Measurements from ENCODE around the gene EFS. TPM values are rescaled to one million over a fixed set of nuclear protein-coding genes. Genes with fewer than 3 reads are reported as not detected.
"Not testable (repeated sequence)": the region's sequence is repeated elsewhere in the genome, so short reads cannot be mapped to it uniquely, and the experiment has no call there.

The EFS gene
- total and polyA plus RNA-seq, 2 experiments from 2014 or later: 16.7 to 36.6 TPM

GRCh38 chr14:23403139-23403438 lies 38.1 kb upstream of the EFS start:
- Histone ChIP-seq H3K4me1 (ENCODE audit: low read depth) (peaks cover 33% of the 10 kb centered on the region), H3K4me3 (peak overlapping the region; percentile 98), H3K27ac (peak overlapping the region; percentile 99), H3K27me3 (no peaks in the 10 kb centered on the region), H3K9me3 (ENCODE audit: low read depth) (no peaks in the 10 kb centered on the region), H3K36me3 (peaks cover 98% of the 10 kb centered on the region)
- no peak for DNase-seq (ENCODE audit: low read depth in 1 of 2, low spot score in 1 of 2)
- TF ChIP-seq CTCF (IDR thresholded peaks at IDR 0.05; ENCODE audit: low read depth, low read length): no peak

- peak in 1 of 2 donors; percentile 33 for DNase-seq (ENCODE audit: low read depth in 1 of 2, low spot score in 1 of 2)
Measured at GRCh38 chr14:23402296-23403138, 37.5 kb upstream of the EFS start.

GRCh38 chr14:23401291-23401690 lies 36.3 kb upstream of the EFS start:
- no peaks in the 10 kb centered on the region for H3K9me3 ChIP-seq (ENCODE audit: low read depth)
- no peak for TF ChIP-seq CTCF (IDR thresholded peaks at IDR 0.05; ENCODE audit: low read depth, low read length)
- H3K27ac ChIP-seq: peak overlapping the region; percentile 99
- peak in 1 of 2 donors; percentile 42 for DNase-seq (ENCODE audit: low read depth in 1 of 2, low spot score in 1 of 2)
- peaks cover 39% of the 10 kb centered on the region for H3K4me1 ChIP-seq (ENCODE audit: low read depth)
- H3K27me3 ChIP-seq: no peaks in the 10 kb centered on the region
- peaks cover 99% of the 10 kb centered on the region for H3K36me3 ChIP-seq
- peak overlapping the region; percentile 98 for H3K4me3 ChIP-seq

More at GRCh38 chr14:23402296-23403138, 37.5 kb upstream of the EFS start:
- H3K4me3 ChIP-seq: peak overlapping the region; percentile 98
- TF ChIP-seq CTCF (IDR thresholded peaks at IDR 0.05; ENCODE audit: low read depth, low read length): no peak
- peaks cover 35% of the 10 kb centered on the region for H3K4me1 ChIP-seq (ENCODE audit: low read depth)
- no peaks in the 10 kb centered on the region for H3K9me3 ChIP-seq (ENCODE audit: low read depth)
- H3K27me3 ChIP-seq: no peaks in the 10 kb centered on the region
- peak overlapping the region; percentile 99 for H3K27ac ChIP-seq
- H3K36me3 ChIP-seq: peaks cover 99% of the 10 kb centered on the region

DNA sequence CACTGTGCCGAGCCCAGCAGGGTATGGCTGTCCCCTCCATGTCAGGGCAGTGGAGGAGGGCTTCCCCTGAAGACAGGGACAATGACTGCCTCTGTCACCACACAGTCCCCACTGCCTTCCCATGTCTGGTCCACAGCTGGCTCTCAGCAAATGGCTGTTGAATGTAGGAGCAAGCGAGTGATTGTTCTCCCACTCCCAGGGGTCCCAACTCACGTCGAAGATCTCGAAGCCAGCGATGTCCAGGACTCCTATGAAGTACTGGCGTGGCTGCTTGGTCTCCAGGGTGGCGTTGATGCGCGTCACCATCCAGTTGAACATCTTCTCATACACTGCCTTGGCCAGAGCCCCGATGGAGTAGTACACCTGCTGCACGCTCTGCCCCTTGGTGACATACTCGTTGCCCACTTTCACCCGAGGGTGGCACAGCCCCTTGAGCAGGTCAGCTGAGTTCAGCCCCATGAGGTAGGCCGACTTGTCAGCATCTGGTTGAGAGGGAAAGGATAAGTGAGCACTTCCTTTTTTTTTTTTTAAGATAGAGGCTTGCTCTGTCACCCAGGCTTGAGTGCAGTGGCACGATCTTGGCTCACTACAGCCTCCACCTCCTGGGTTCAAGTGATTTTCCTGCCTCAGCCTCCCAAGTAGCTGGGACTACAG lies 35.7 kb upstream of the EFS start:
- H3K27me3 ChIP-seq; H3K9me3 ChIP-seq (ENCODE audit: low read depth): not testable (repeated sequence)
- Histone ChIP-seq H3K27ac (peak overlapping the region; percentile 99), H3K4me3 (peak overlapping the region; percentile 98), H3K36me3 (peaks cover 99% of the 10 kb centered on the region), H3K4me1 (ENCODE audit: low read depth) (peaks cover 39% of the 10 kb centered on the region)
- DNase-seq (ENCODE audit: low read depth in 1 of 2, low spot score in 1 of 2): peak in 1 of 2 donors; percentile 50

DNA sequence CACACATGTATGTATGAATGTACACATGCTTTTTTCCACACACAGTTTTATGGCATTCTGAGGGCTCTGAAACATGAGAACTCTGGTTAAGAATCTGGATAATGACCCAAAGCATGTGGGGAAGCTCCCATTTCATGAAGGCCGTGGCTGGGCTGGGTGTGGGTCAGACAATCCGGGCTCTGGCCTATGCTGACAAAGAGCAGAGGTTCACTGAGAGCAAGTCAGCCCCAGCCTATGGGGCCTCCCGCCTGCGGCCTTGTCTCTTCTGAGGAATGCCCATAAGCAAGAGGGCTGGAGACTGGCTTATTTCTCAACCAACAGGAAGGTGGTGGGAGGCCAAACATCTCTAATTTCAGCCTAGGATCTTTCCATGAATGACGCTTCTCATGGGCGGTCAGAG lies 34.6 kb upstream of the EFS start:
- H3K4me3 ChIP-seq: peak overlapping the region; percentile 3
- no peaks in the 10 kb centered on the region for H3K27me3 ChIP-seq
- H3K27ac ChIP-seq: peak overlapping the region; percentile 99
- peaks cover 39% of the 10 kb centered on the region for H3K4me1 ChIP-seq (ENCODE audit: low read depth)
- DNase-seq (ENCODE audit: low read depth in 1 of 2, low spot score in 1 of 2): peak in 1 of 2 donors; percentile 58
- no peak for TF ChIP-seq CTCF (IDR thresholded peaks at IDR 0.05; ENCODE audit: low read depth, low read length)
- no peaks in the 10 kb centered on the region for H3K9me3 ChIP-seq (ENCODE audit: low read depth)
- peaks cover 99% of the 10 kb centered on the region for H3K36me3 ChIP-seq

DNA sequence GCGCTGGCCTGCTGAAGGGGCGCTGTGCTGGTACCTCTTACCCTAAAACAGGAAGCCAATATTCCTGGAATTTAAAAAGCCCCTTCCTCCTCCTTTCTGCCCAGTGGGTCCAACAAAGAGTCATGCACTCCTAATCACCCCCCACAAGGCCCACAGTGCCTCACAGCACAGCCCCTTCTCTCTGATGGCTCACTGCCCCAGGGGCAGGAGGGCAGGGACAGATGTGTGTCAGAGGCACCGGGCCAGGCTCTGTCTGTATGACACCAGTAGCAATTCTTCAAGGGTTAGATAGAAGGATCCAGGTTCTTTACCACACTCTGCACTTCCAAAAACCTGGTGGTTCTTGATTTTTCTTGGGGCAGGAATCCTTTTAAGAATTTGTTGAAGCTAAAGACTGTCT lies 34.2 kb upstream of the EFS start:
- Histone ChIP-seq H3K9me3 (ENCODE audit: low read depth) (no peaks in the 10 kb centered on the region), H3K4me3 (peak overlapping the region; percentile 3), H3K4me1 (ENCODE audit: low read depth) (peaks cover 39% of the 10 kb centered on the region), H3K36me3 (peaks cover 99% of the 10 kb centered on the region), H3K27ac (peak overlapping the region; percentile 99), H3K27me3 (no peaks in the 10 kb centered on the region)
- DNase-seq (ENCODE audit: low read depth in 1 of 2, low spot score in 1 of 2): peak in 1 of 2 donors; percentile 46
- TF ChIP-seq CTCF (IDR thresholded peaks at IDR 0.05; ENCODE audit: low read depth, low read length): no peak
